Endothelial cell of umbilical vein (primary cell): ENCODE measurements around the gene SLC37A1. TPM values are rescaled to one million over a fixed set of nuclear protein-coding genes. Genes with fewer than 3 reads are reported as not detected.

Experiments
- BruUV-seq: library from RNA; stranded (reverse); fragments of 400-500 nt; replicated peaks from 2 replicates; lab custom pipeline; 2021; lab: Mats Ljungman, UMichigan
- CTCF ChIA-PET: fragments of 300-600, 350-600 bp; sonication (Branson Sonifier 250); formaldehyde crosslinking; loops from one replicate; lab custom pipeline; 2021; ENCODE audit warnings: antibody characterized with exemption, inconsistent platforms; lab: Charles Lee
- POLR2A ChIA-PET: fragments of 300-600, 350-600 bp; sonication (Branson Sonifier 250); formaldehyde crosslinking; loops from one replicate; lab custom pipeline; 2021; ENCODE audit warnings: antibody characterized with exemption, inconsistent platforms; lab: Charles Lee
- DNase-seq: peaks from one replicate; pipeline ENCODE4 v3.0.0-alpha.2; 2011; ENCODE audit warnings: low read depth, low spot score
- FAIRE-seq: peaks from 2 replicates; lab custom pipeline; 2011; peaks lifted over from hg19 to GRCh38; lab: Jason Lieb, UNC
- H2AFZ ChIP-seq: 2 replicates; pipeline ENCODE4 v1.6.0; 2012; ENCODE audit warnings: low read depth, low read length, control low read depth, inconsistent platforms
- H3K27ac ChIP-seq: 2 replicates; pipeline ENCODE4 v1.5.1; 2011; ENCODE audit warnings: low read depth, mild to moderate bottlenecking, control low read depth, low read length, moderate library complexity; ENCODE audit not compliant: insufficient read depth
- H3K27me3 ChIP-seq, 2 experiments: 2 replicates each; pipeline versions ENCODE4 v1.6.0 to v1.6.1; 2011; ENCODE audit warnings: low read length in 2 of 2, mixed read lengths in 1 of 2; ENCODE audit not compliant: control insufficient read depth in 2 of 2, insufficient read depth in 2 of 2
- H3K36me3 ChIP-seq, 2 experiments: 2 replicates in 1 of 2; 3 replicates in 1 of 2; pipeline ENCODE4 v1.5.1; 2011; ENCODE audit warnings: low read length in 2 of 2, mild to moderate bottlenecking in 1 of 2, moderate library complexity in 1 of 2; ENCODE audit not compliant: control insufficient read depth in 2 of 2, insufficient read depth in 2 of 2; ENCODE audit errors: extremely low read depth in 1 of 2
- H3K4me1 ChIP-seq: 3 replicates; pipeline ENCODE4 v1.5.1; 2011; ENCODE audit warnings: mild to moderate bottlenecking, low read length; ENCODE audit not compliant: control insufficient read depth, insufficient read depth; ENCODE audit errors: extremely low read depth
- H3K4me2 ChIP-seq: 2 replicates; pipeline ENCODE4 v1.6.1; 2011; ENCODE audit warnings: low read length, control low read depth, mixed read lengths; ENCODE audit not compliant: insufficient read depth
- H3K4me3 ChIP-seq, 3 experiments: fragments of 200-600 bp in 1 of 3; sonication (generic), shearing (Covaris generic) in 1 of 3; replicated peaks in 1 of 3; 2 replicates each; pipeline ENCODE4 v1.5.1; 2011 to 2016; ENCODE audit warnings: control low read depth in 3 of 3, low read length in 3 of 3, mild to moderate bottlenecking in 2 of 3, inconsistent platforms in 1 of 3, low read depth in 1 of 3, moderate library complexity in 1 of 3; ENCODE audit not compliant: insufficient read depth in 1 of 3
- H3K79me2 ChIP-seq: 2 replicates; pipeline ENCODE4 v1.6.0; 2012; ENCODE audit warnings: low read length, inconsistent platforms; ENCODE audit not compliant: control insufficient read depth, insufficient read depth
- H3K9ac ChIP-seq: replicated peaks from 2 replicates; pipeline ENCODE3; 2011; ENCODE audit warnings: low read length, control low read depth; ENCODE audit not compliant: insufficient read depth; ENCODE audit errors: extremely low read depth
- H3K9me1 ChIP-seq: replicated peaks from 3 replicates; pipeline ENCODE4 v1.6.0; 2011; ENCODE audit warnings: mild to moderate bottlenecking, low read length; ENCODE audit not compliant: control insufficient read depth, insufficient read depth; ENCODE audit errors: extremely low read depth
- H3K9me3 ChIP-seq: replicated peaks from 2 replicates; pipeline ENCODE4 v1.5.1; 2012; ENCODE audit warnings: low read length, inconsistent platforms; ENCODE audit not compliant: control insufficient read depth, insufficient read depth
- H4K20me1 ChIP-seq: replicated peaks from 2 replicates; pipeline ENCODE3; 2011; ENCODE audit warnings: mild to moderate bottlenecking, low read length; ENCODE audit not compliant: control insufficient read depth, insufficient read depth; ENCODE audit errors: extremely low read depth
- CTCF ChIP-seq, 2 donors: IDR thresholded peaks; 1 replicate in 1 of 2; 2 replicates in 1 of 2; pipeline ENCODE4 v1.5.1; 2011; ENCODE audit warnings: low read length in 2 of 2, mild to moderate bottlenecking in 2 of 2, moderate library complexity in 2 of 2, control low read depth in 1 of 2, inconsistent platforms in 1 of 2, low read depth in 1 of 2; ENCODE audit not compliant: insufficient read depth in 1 of 2; ENCODE audit errors: extremely low read depth in 1 of 2
- EZH2 ChIP-seq: IDR thresholded peaks from 2 replicates; pipeline ENCODE4 v1.6.1; 2012; ENCODE audit warnings: borderline replicate concordance, low read depth, mild to moderate bottlenecking, moderate library complexity, low read length, inconsistent platforms; ENCODE audit not compliant: severe bottlenecking
- FOS ChIP-seq: IDR thresholded peaks from 2 replicates; pipeline ENCODE4 v1.6.1; 2011; ENCODE audit warnings: mild to moderate bottlenecking, low read length, moderate library complexity, borderline replicate concordance; ENCODE audit not compliant: insufficient read depth
- GATA2 ChIP-seq: IDR thresholded peaks from 2 replicates; pipeline ENCODE4 v1.7.0; 2011; ENCODE audit warnings: low read depth, mild to moderate bottlenecking, moderate library complexity, mixed read lengths, low read length; ENCODE audit not compliant: insufficient read length, insufficient read depth
- JUN ChIP-seq: IDR thresholded peaks from 2 replicates; pipeline ENCODE4 v1.6.1; 2011; ENCODE audit warnings: borderline replicate concordance, low read depth; ENCODE audit not compliant: insufficient read length, insufficient read depth
- MAX ChIP-seq: IDR thresholded peaks from 2 replicates; pipeline ENCODE4 v1.6.1; 2011; ENCODE audit not compliant: insufficient read depth, insufficient read length
- MYC ChIP-seq: IDR thresholded peaks from one replicate; pipeline ENCODE4 v1.6.1; 2011; ENCODE audit warnings: mild to moderate bottlenecking, low read depth, low read length
- POLR2A ChIP-seq: IDR thresholded peaks from 2 replicates; pipeline ENCODE4 v1.6.1; 2012; ENCODE audit warnings: low read depth, mild to moderate bottlenecking, control low read depth, low read length
- POLR2AphosphoS5 ChIP-seq: IDR thresholded peaks from 2 replicates; pipeline ENCODE4 v1.6.1; 2012; ENCODE audit warnings: low read depth, mild to moderate bottlenecking, control low read depth, low read length, moderate library complexity; ENCODE audit not compliant: insufficient read depth
- dilution Hi-C: fragments of 300-500 bp; cut with MboI; formaldehyde crosslinking; loops from one replicate; pipeline ENCODE4 v1.15.0; 2019; ENCODE audit warnings: low sequenced_read_pairs; ENCODE audit not compliant: extremely low pct_ligation_motif_present
- intact Hi-C: fragments of 100-400 bp; cut with micrococcal nuclease; formaldehyde crosslinking; loops from one replicate; pipeline ENCODE4 v1.10.0; 2022
- polyA plus RNA-seq, 4 experiments: library from polyadenylated mRNA; depleted of rRNA in 3 of 4; stranded (reverse) in 3 of 4; unstranded in 1 of 4; fragments of >200 nt; gene quantifications; 2 replicates each; pipeline versions ENCODE4 v1.2.1 to v1.2.3, GENCODE V29; 2011 to 2012; ENCODE audit warnings: missing spikeins in 1 of 4
- total RNA-seq: library from RNA; stranded (reverse); gene quantifications from 2 replicates; pipeline ENCODE4 v1.2.3, GENCODE V29; 2021

Gene SLC37A1
- total and polyA plus RNA-seq, 2 donors (not counting 3 experiments of a cell fraction or from before 2014, with no cell fraction given): 4.7 to 7.6 TPM

- Histone ChIP-seq H3K79me2 (no peaks in the 10 kb centered on the region), H3K9me1 (no peaks in the 10 kb centered on the region), H3K36me3 (no peaks in the 10 kb centered on the region), H3K4me3 (no peak overlapping the region), H3K9me3 (no peaks in the 10 kb centered on the region), H3K27me3 (no peaks in the 10 kb centered on the region), H3K4me2 (no peak overlapping the region), H2AFZ (no peak overlapping the region), H3K4me1 (peaks cover 4% of the 10 kb centered on the region), H3K9ac (no peak overlapping the region), H3K27ac (no peak overlapping the region), H4K20me1 (no peaks in the 10 kb centered on the region)
- no peak for FAIRE-seq
- dilution Hi-C loops (no loop called here), intact Hi-C loops (no loop called here)
- BruUV-seq: no TSS peak
- DNase-seq: no peak
- CTCF ChIA-PET: interaction anchor here (1.2 kb wide), 1 partner anchor 13 kb away, joined by 3 read pairs; no protein-coding TSS in a partner anchor
- POLR2A ChIA-PET: no interaction called here
- TF ChIP-seq POLR2A (no peak), POLR2AphosphoS5 (no peak), JUN (no peak), MAX (no peak), FOS (no peak), EZH2 (no peak), MYC (no peak), CTCF (IDR thresholded peaks at IDR 0.05; ENCODE audit: extremely low read depth in 1 of 2, insufficient read depth in 1 of 2, low read depth in 1 of 2, low read length in 2 of 2) (no peak), GATA2 (no peak)
Measured at GRCh38 chr21:42531771-42532170, 18.1 kb downstream of the SLC37A1 start.
